HG02763 (cell line): ENCODE results near the gene CRELD1.

Experiments used
- ATAC-seq: cut with Tn5 transposase; IDR thresholded peaks from one replicate; pipeline ENCODE4 v1.9.1; 2021; ENCODE audit warnings: mild to moderate bottlenecking, moderate library complexity; ENCODE audit not compliant: unreplicated experiment

CRELD1 gene

DNA sequence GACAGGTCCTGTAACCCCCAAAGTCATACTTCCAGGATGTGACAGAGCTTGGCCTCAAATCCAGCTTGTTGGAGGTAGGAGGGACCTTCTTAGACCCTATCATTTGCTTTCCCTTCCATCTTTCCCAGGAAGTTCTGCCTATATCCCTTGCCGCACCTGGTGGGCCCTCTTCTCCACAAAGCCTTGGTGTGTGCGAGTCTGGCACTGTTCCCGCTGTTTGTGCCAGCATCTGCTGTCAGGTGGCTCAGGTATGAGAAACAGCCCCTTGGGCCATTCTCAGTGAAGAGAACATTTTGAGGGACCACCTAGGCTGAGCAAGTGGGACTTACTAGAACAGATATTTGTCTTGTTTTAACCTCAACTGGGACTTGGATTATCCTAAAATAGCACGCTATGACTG is 29.7 kb upstream of the CRELD1 start:
- ATAC-seq, result no peak

- no peak for ATAC-seq
Measured at GRCh38 chr3:9906480-9906879, 27.2 kb upstream of the CRELD1 start.

DNA sequence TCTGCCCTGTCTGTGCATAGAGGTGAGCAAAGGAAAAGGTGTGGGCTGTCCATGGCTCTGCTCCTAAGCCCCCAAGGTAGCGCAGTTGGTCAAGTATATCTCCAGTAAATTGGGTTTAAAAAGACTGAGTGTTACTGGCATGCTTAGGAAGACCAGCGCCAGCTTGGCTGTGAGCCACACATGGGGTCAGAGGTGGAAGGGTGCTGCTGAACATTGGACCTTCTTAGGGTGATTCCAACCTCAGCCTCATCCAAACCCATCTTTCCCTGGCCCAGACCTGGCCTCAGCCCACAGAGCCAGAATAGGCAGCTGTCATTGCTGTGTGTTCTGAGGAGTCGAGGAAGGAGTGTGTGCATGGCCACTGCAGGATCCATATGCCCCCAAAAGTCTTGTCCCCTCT is 25.3 kb upstream of the CRELD1 start:
- no peak for ATAC-seq

GRCh38 chr3:9909221-9910013 is 24.2 kb upstream of the CRELD1 start:
- ATAC-seq, result no peak

DNA sequence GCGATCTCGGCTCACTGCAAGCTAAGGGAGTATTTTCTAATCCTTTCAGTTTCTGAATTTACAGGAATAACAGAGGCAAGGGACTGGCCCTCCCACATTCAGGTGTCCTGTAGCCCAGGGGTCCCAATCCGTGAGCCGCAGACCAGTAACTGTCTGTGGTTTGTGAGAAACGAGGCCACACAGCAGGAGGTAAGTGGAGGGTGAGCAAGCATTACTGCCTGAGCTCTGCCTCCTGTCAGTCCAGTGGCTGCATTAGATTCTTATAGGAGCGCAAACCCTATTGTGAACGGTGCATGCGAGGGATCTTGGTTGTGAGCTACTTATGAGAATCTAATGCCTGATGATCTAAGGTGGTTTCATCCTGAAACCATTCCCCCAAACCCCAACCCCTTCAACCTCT is 21.8 kb upstream of the CRELD1 start:
- no peak for ATAC-seq

DNA sequence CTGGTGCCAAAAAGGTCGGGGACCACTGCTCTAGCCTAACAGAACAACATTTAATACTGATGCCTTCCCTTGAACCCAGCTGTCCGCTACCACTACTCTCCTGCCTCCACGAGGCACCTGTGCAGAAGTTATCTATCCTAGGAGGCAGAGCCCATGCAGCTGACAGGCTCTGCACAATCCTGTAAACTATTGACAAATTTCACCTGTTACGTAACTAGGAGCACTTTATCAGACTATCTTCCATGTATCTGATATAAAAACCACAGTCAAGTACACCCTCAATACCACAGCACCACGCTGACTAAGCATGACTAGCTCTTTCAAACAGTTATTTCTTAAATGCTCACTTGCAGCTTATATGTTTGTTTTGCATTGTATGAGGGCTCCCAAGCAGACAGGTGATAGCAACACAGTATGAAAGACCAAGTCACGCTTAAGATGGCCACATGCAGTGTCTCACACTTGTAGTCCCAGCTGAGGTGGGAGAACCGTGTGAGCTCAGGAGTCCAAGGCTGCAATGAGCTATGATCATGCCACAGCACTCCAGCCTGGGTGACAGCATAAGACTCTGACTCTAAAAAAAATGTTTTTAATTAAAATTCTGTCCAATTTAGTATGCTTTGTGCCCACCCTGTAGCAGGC is 21.2 kb upstream of the CRELD1 start:
- no peak for ATAC-seq

GRCh38 chr3:9913601-9914000 is 20.0 kb upstream of the CRELD1 start:
- ATAC-seq, result no peak

DNA sequence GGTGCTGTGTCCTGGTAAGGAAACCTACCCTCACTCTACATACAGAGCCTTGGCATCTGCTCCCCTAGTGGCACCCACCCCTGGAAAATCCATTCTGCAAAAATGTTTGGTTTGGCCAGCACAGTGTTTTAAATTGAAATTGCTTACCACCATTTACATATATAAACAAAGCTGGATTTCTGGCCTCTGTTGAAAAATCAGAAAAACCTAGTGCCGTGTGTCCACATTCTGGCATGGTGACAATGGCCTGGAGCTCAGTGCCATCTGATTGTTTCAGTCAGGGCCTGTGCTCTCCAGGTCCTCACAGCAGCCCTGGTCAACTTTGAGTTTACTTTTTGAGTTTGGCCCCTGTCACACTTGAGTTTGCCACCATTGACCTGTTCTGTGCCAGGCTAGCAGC is 19.6 kb upstream of the CRELD1 start:
- no peak for ATAC-seq

DNA sequence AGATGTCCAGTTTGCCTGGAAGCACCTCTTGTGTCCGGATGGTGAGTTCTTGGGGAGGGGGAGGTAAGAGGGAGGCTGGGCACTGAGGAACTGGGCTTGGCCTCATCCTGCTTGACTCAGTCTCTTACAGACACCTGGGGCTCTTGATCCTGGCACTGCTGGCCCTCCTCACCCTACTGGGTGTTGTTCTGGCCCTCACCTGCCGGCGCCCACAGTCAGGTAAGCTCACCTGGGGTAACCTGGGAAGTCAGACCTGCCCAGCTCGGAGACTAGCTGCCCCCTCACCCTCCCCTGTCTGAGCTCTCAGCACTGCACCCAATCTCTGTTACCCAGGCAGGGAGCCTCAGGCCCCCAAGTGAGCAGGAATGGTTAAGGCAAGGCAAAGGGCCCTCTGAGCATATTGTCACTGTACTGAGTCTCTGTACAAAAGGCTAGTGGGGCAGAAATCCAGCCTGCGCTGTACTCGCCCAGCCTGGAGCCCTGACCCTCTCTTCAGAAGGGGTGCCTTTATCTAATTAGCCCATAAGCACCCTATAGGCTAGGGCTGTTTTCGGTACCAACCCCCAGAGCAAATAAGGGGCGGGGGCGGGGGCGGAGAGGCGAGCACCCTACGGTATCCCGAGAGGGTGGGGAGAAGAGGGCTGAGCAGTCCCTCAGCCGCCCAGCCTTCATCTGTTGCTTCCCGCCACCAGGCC is 18.9 kb upstream of the CRELD1 start:
- ATAC-seq, result no peak

DNA sequence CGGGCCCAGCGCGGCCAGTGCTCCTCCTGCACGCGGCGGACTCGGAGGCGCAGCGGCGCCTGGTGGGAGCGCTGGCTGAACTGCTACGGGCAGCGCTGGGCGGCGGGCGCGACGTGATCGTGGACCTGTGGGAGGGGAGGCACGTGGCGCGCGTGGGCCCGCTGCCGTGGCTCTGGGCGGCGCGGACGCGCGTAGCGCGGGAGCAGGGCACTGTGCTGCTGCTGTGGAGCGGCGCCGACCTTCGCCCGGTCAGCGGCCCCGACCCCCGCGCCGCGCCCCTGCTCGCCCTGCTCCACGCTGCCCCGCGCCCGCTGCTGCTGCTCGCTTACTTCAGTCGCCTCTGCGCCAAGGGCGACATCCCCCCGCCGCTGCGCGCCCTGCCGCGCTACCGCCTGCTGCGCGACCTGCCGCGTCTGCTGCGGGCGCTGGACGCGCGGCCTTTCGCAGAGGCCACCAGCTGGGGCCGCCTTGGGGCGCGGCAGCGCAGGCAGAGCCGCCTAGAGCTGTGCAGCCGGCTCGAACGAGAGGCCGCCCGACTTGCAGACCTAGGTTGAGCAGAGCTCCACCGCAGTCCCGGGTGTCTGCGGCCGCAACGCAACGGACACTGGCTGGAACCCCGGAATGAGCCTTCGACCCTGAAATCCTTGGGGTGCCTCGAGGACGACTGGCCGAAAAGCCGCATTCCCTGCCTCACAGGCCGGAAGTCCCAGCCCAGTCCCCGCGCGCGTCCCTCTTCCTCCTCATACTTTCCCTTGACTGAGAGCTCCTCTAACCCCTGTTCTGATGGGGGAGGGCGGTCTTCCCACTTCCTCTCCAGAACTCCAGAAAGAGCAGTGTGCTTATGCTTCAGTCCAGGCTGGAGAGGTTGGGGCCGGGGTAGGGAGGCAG is 18.1 kb upstream of the CRELD1 start:
- no peak for ATAC-seq

GRCh38 chr3:9916346-9916733 is 17.3 kb upstream of the CRELD1 start:
- ATAC-seq, result no peak

GRCh38 chr3:9916734-9917680 is 16.6 kb upstream of the CRELD1 start, which contains the start of gene IL17RC:
IL17RC (plus strand) TSS chr3:9917098; CDS start chr3:9917316, 218 bp downstream.
- ATAC-seq, result no peak

GRCh38 chr3:9917820-9918219 is 15.8 kb upstream of the CRELD1 start:
- no peak for ATAC-seq

GRCh38 chr3:9918261-9919038 is 15.2 kb upstream of the CRELD1 start:
- no peak for ATAC-seq

DNA sequence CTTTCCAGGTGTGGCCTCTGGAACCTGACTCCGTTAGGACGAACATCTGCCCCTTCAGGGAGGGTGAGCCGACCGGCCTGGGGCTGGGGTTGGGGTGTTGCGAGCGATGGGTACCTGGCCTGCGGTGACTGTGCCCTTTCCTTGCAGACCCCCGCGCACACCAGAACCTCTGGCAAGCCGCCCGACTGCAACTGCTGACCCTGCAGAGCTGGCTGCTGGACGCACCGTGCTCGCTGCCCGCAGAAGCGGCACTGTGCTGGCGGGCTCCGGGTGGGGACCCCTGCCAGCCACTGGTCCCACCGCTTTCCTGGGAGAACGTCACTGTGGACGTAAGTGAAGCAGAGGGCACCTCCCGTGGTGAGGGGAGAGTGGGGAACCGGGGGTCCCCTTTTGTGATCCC is 5.5 kb upstream of the CRELD1 start:
- ATAC-seq, result no peak

- no peak for ATAC-seq
Measured at GRCh38 chr3:9930804-9931418, 2.7 kb upstream of the CRELD1 start.

- ATAC-seq, result no peak
Measured at GRCh38 chr3:9932535-9932842, 1.1 kb upstream of the CRELD1 start.

DNA sequence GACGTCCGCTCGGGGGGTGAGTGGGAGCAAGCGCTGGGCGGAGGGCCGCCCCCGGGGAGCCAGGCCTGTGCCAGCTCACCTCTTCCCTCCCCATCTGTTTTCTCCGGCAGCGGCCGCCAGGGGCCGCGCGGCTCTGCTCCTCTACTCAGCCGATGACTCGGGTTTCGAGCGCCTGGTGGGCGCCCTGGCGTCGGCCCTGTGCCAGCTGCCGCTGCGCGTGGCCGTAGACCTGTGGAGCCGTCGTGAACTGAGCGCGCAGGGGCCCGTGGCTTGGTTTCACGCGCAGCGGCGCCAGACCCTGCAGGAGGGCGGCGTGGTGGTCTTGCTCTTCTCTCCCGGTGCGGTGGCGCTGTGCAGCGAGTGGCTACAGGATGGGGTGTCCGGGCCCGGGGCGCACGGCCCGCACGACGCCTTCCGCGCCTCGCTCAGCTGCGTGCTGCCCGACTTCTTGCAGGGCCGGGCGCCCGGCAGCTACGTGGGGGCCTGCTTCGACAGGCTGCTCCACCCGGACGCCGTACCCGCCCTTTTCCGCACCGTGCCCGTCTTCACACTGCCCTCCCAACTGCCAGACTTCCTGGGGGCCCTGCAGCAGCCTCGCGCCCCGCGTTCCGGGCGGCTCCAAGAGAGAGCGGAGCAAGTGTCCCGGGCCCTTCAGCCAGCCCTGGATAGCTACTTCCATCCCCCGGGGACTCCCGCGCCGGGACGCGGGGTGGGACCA is 632 bp upstream of the CRELD1 start:
- ATAC-seq, result peak; percentile 65
